ENCODE results near the gene LNPEP.

DNA sequence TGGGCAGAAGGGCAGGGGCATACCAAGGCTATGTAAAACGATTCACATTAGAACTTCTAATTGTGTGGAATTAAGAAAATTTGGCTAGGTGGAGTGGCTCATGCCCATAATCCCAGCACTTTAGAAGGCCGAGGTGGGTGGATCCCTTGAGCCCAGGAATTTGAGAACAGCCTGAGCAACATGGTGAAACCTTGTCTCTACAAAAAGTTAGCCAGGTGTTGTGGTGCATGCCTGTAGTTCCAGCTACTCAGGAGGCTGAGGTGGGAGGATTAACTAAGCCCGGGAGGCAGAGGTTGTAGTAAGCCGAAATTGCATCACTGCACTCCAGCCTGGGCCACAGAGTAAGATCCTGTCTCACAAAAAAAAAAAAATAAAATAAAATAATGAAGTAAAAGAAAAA, 141.4 kb downstream of the LNPEP start:
- TF ChIP-seq REST (IDR thresholded peaks at IDR 0.05; ENCODE audit: insufficient read depth in 1 of 2, low read depth in 2 of 2, low read length in 2 of 2) (no peak), POLR2AphosphoS5 (IDR thresholded peaks at IDR 0.05; ENCODE audit: low read depth, low read length) (no peak)

Measured in PFSK-1 (cell line).